Ishikawa (cell line): ENCODE results near the gene DSC2.

Experiments
- CEBPB ChIP-seq: IDR thresholded peaks from 2 replicates; pipeline ENCODE4 v1.6.1; 2012
- CREB1 ChIP-seq: IDR thresholded peaks from 2 replicates; pipeline ENCODE4 v1.6.1; 2012; ENCODE audit warnings: low read depth
- EP300 ChIP-seq: IDR thresholded peaks from 2 replicates; pipeline ENCODE4 v1.6.1; 2012; ENCODE audit warnings: borderline replicate concordance
- FOXM1 ChIP-seq: IDR thresholded peaks from 2 replicates; pipeline ENCODE4 v1.6.1; 2012; ENCODE audit warnings: low read depth, borderline replicate concordance
- NFIC ChIP-seq: IDR thresholded peaks from 2 replicates; pipeline ENCODE4 v1.6.1; 2012
- RAD21 ChIP-seq: IDR thresholded peaks from 2 replicates; pipeline ENCODE4 v1.6.1; 2012; ENCODE audit warnings: low read depth
- TAF1 ChIP-seq: IDR thresholded peaks from 2 replicates; pipeline ENCODE4 v1.6.1; 2012; ENCODE audit warnings: low read depth, mild to moderate bottlenecking
- TCF12 ChIP-seq: IDR thresholded peaks from 2 replicates; pipeline ENCODE4 v1.6.1; 2012; ENCODE audit warnings: low read depth
- TEAD4 ChIP-seq: IDR thresholded peaks from 2 replicates; pipeline ENCODE4 v1.6.1; 2012
- YY1 ChIP-seq: IDR thresholded peaks from 2 replicates; pipeline ENCODE4 v1.6.1; 2012; ENCODE audit warnings: low read depth
- TF ChIP-seq, protein P1 (sequence below): IDR thresholded peaks from 2 replicates; pipeline ENCODE4 v1.6.1; 2012; ENCODE audit warnings: low read depth, mild to moderate bottlenecking
- TF ChIP-seq, protein P2 (sequence below): IDR thresholded peaks from 2 replicates; pipeline ENCODE4 v1.6.1; 2012
- TF ChIP-seq, protein P3 (sequence below): IDR thresholded peaks from 2 replicates; pipeline ENCODE4 v1.6.1; 2012

DNA sequence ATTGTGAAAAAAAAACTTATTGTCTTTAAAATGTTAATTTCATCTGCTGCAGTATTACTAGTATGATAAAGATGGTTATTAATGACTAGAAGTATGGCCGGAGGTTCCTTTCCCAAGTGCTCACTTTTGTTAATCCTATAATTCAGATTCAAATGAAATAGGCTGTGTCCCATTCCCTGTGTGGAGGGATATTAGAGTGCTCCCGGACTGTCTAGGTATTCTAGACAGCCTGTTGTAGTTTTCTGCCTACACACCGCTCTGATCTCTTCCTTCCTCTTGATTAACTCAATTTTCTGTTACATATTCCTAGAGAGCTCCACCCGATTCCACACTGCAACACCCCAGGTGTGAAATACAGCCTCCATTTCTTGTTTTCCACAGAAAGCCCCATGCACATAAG is 44.3 kb downstream of the DSC2 start:
- TF ChIP-seq, protein P1, sequence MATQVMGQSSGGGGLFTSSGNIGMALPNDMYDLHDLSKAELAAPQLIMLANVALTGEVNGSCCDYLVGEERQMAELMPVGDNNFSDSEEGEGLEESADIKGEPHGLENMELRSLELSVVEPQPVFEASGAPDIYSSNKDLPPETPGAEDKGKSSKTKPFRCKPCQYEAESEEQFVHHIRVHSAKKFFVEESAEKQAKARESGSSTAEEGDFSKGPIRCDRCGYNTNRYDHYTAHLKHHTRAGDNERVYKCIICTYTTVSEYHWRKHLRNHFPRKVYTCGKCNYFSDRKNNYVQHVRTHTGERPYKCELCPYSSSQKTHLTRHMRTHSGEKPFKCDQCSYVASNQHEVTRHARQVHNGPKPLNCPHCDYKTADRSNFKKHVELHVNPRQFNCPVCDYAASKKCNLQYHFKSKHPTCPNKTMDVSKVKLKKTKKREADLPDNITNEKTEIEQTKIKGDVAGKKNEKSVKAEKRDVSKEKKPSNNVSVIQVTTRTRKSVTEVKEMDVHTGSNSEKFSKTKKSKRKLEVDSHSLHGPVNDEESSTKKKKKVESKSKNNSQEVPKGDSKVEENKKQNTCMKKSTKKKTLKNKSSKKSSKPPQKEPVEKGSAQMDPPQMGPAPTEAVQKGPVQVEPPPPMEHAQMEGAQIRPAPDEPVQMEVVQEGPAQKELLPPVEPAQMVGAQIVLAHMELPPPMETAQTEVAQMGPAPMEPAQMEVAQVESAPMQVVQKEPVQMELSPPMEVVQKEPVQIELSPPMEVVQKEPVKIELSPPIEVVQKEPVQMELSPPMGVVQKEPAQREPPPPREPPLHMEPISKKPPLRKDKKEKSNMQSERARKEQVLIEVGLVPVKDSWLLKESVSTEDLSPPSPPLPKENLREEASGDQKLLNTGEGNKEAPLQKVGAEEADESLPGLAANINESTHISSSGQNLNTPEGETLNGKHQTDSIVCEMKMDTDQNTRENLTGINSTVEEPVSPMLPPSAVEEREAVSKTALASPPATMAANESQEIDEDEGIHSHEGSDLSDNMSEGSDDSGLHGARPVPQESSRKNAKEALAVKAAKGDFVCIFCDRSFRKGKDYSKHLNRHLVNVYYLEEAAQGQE = no peak
- TF ChIP-seq TEAD4 = no peak
- no peak for TF ChIP-seq FOXM1
- TF ChIP-seq, protein P2, sequence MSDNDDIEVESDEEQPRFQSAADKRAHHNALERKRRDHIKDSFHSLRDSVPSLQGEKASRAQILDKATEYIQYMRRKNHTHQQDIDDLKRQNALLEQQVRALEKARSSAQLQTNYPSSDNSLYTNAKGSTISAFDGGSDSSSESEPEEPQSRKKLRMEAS = no peak
- TF ChIP-seq TCF12 = no peak
- TF ChIP-seq TAF1 = no peak
- TF ChIP-seq EP300 = no peak
- no peak for TF ChIP-seq NFIC
- no peak for TF ChIP-seq RAD21
- no peak for TF ChIP-seq CEBPB
- TF ChIP-seq, protein P3, sequence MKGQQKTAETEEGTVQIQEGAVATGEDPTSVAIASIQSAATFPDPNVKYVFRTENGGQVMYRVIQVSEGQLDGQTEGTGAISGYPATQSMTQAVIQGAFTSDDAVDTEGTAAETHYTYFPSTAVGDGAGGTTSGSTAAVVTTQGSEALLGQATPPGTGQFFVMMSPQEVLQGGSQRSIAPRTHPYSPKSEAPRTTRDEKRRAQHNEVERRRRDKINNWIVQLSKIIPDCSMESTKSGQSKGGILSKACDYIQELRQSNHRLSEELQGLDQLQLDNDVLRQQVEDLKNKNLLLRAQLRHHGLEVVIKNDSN = no peak
- no peak for TF ChIP-seq YY1
- no peak for TF ChIP-seq CREB1
